Dedifferentiated amniotic fluid mesenchymal stem cell (primary cell): Measurements from ENCODE around the gene PCBP2.
"Not testable (repeated sequence)": the region's sequence is repeated elsewhere in the genome, so short reads cannot be mapped to it uniquely, and the experiment has no call there.

Experiments used
- DNase-seq: peaks from one replicate; pipeline ENCODE4 v3.0.0-alpha.2; 2016; ENCODE audit errors: extremely low spot score

PCBP2 gene

DNA sequence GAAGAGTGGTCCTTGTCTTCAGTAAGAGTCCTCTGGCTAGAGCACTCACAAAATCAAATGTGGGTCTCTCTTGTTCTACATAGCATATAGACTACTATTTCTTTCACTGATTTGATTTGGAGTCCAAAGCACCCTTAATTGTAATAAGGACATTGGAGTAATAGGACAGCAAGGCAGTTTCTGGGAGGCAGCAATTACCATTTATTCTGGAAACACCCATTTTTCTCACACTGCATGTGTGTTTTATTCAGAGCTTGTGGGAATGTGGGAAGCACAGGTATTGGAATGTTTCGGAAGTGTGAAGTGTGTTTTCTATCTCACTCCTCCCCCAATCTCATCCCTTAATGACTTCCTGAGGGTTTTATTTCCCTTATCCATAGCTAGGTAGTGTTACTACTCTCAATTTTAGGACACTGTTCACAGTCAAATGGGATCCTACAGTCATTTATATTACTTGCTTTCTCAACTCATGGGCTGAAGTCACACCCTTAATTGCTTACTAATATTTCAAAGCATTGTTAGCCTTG, 20.2 kb downstream of the PCBP2 start:
- DNase-seq = no peak

DNA sequence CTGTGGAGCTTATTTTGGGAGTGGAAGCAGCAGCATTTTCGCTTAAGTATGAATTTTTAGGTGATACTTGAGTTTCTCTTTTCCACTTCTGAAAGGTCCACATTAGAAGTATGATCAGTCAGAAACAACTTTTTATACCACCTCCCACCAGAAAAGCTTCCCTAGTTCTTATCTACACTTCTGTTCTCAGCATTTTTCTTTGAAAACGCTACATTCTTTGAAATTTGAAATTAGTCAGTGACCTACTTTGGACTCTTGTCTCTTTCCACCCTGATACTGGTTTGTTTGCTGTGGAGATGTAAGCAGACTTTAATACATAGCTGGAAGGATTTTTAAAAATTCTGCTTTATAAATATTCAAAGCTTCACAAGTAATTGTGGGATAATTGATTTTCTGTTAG, 22.2 kb downstream of the PCBP2 start:
- no peak for DNase-seq

DNA sequence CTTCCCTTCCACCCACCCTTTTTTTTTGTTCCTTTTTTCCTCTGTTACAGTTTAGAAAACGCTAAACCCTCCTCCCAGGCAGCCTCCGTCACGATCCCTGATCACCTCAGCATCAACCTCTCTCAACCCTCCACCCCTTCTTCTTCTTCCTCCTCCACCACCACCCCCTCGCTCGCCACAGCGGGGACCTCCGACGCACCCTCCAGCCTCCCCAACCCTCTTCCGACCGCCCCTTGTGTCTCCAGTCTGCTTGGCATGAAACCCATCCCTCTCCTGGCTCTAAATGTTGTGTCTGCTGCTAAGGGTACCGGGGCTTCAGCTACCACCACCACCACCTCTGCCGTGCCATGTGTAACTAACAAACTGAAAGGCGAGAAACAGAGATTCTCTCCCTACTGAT, 22.9 kb downstream of the PCBP2 start:
- no peak for DNase-seq

DNA sequence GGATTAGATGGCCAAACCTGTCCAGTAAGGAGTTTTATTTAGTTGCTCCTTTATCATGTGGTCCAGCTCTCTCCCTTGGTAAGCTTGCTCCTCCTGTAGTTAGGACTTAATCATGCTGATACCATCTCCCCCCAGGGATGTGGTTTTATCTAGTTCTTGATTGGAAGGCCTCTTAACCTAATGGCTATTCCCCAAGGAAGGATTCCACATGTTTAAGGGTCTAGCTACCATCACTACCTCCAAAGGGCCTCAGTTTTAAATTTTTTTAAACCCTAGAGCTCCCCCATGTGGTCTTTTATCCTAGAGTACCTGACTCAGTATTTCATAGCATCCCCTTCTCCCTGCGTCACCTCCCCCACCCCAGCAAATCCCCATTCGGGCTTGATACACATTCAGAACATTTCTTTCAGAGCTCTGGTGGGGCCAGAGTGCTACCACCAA, 24.9 kb downstream of the PCBP2 start:
- DNase-seq = no peak

DNA sequence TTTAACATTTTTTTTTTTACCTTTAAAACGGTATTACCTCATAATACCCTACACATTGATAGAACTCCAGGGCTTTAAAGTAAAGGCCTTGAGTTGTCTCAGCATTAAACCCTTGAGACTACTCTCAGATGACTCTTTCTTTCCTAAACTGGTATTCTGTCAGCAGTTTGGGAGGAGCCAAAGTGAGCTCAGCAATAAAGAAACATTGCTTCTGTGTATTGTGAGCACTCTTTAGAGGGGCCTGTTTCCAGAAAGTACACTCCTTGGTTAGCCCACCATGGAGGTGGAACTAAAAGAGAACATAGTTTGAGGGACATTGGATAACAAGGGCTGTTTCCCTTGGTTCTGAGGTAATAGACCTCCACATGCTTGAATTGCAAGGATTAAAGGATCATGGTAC, 27.0 kb downstream of the PCBP2 start:
- no peak for DNase-seq

DNA sequence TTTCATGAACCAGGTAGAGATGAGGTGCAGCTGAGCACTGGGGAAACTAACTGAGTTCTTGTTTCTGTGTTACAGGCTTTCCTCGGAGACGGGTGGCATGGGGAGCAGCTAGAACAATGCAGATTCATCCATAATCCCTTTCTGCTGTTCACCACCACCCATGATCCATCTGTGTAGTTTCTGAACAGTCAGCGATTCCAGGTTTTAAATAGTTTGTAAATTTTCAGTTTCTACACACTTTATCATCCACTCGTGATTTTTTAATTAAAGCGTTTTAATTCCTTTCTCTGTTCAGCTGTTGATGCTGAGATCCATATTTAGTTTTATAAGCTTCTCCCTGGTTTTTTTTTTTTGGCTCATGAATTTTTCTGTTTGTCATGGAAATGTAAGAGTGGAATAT, 27.4 kb downstream of the PCBP2 start:
- DNase-seq = no peak

DNA sequence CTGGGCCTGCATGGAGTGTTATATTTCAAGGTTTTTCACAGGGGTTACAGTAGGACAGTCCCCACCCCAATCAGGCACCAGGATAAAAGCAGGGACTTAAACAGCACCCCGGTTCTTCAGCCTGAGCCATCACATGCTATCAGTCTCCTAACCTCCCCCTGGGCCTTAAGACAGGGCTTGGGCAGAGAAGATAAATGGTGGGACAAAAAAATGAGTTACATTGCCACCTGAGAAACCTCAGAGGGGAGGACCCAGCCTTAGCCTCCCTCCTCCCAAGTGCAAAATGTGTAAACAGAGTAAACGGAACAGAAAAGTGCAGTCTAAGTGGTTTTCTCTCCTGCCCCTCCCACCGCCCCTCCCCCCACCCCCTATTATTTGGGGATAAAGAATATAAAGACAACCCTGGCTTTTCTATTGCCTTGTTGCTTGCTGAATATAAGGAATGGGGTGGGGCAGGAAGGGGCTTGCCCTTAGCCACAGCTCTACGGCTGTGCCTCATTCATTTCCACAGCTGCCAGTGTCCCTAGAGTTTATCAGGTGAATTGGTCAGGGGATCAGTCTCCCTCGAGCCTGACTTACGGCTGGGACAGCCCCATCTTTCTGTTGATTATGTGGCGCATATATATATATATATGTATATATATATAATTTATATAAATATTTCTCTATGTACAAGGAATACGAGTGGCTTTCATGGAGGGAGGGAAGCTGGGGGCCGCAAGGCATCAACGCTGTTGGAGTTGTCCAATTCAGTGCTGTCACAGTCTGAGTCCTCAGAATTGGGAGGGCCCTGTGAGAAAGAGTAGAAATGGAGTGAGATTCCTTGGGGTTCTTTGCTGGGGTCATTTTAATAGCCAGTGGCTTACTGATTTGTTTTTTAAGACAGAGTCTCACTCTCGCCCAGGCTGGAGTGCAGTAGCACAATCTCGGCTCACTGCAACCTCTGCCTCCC, 28.9 kb downstream of the PCBP2 start:
- no peak for DNase-seq

DNA sequence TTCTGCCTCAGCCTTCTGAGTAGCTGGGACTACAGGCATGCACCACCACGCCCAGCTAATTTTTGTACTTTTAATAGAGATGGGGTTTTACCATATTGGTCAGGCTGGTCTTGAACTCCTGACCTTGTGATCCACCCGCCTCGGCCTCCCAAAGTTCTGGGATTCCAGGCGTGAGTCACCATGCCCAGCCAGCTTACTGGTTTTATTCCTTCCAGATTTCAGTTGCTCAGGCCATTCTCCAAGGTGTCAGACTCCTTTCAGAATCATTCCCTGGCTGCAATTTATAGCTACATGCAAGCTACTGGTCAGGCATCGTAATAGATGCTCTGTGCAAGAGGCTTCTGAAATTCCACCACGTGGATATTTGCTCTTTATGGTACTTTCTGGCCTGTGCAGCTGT, 29.6 kb downstream of the PCBP2 start:
- not testable (repeated sequence) for DNase-seq

DNA sequence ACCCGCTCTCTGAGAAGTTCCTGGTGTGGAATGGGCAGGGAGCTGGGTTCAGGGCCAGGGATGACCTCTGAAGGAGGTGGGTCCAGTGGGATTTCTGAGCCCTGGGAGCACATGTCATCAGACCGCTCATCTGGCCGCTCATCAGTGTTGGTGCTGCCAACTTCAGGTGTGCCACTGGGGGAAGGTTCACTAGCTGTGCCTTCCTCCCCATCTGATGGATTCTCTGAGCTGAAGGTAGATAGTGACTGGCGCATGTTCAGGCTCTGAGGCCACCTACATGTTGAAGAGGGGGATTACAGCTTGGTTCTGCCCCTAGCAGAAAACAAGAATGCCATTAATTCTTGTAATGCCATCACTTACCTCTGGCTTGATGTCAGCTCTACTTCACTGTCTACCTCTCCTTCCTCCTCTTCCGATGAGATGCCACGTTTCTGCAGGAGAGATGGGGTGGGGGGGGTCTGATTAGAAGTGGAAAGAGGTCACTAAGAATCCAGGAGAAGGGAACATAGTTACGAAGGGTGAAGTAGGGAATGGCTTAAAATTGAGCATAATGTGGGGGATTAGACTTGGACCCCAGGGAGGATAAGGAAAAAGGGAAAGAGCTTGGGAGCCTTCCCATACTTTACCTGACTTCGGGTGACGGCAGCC, 30.2 kb downstream of the PCBP2 start:
- no peak for DNase-seq

DNA sequence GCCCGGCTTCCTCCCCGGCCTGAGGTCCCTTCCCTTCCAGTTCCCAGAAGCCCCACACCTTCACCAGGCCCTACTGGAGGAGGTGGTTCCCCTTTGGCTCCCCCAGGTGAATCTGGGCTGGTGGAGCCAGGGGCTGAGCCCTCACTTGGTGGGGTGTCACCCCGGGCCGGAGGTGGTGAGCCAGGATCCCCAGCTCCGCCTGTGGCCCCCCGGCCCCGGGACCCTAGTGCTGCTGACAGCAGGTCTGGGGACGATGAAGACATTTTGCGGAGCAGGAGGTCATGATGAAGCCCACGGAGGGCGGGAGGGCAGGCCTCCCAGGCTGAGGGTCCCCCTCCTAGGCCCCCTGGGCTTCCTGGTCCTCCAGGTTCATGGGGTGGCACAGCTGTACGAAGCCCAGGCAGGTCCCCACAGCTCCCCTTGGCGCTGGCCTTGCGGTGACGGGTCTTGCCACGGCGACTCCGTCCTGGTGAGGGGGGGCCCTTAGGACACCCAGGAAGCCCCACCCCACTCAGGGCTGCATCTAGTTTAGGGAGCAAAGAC, 30.8 kb downstream of the PCBP2 start:
- DNase-seq = no peak

DNA sequence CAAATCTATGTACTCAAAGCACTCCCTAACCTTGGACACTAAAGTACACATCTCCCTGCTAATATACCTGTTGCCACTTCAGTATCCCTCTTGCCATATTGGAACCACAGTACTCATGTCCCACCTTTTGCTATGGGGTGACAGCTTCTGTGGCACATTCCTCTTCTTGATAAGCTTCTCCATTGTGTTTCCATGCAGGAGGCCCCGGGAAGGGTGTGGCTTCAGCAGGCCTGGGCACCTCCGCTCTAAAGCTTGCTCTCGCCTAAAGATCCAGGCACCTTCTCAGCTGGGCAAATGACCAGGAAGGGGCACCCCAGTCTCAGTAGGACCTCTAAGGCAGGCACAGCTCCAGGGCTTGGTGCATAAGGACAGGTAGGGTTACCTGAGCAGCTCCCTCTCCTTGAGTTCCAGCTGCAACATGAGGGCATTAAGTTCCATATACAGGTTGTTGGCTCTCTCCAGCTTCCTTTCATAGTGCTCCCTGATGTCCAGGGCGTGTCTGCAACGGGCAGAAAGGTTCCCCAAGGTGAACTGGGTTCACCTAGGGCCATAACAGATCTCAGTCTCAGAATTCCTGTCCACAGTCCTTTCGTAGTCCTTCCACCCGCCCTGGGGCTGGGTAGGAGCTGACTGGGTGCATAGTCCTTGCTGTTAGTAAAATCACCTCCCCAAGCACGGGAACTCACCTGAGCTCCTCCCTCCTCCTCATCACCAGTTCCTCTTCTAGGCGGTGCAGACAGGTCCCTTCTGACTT, 31.5 kb downstream of the PCBP2 start:
- no peak for DNase-seq

DNA sequence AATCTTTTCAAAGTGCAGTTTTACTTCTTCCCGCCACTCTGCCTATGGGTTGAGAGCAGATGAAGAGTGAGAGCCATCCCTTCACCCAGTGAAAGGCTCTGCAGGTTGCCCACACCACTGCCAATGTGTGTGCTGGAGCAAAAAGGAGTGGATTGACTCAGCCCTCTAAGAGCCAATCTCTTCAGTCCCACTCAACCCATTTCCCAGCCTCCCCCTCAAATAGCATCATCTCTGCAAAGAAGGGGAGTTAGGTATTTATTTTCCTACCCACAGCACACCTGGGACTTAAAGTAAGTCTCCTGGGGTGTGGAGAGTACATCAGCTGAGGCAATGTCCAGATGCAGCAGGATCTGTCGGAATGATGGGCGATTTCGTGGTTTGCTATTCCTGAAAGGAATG, 32.1 kb downstream of the PCBP2 start:
- no peak for DNase-seq

DNA sequence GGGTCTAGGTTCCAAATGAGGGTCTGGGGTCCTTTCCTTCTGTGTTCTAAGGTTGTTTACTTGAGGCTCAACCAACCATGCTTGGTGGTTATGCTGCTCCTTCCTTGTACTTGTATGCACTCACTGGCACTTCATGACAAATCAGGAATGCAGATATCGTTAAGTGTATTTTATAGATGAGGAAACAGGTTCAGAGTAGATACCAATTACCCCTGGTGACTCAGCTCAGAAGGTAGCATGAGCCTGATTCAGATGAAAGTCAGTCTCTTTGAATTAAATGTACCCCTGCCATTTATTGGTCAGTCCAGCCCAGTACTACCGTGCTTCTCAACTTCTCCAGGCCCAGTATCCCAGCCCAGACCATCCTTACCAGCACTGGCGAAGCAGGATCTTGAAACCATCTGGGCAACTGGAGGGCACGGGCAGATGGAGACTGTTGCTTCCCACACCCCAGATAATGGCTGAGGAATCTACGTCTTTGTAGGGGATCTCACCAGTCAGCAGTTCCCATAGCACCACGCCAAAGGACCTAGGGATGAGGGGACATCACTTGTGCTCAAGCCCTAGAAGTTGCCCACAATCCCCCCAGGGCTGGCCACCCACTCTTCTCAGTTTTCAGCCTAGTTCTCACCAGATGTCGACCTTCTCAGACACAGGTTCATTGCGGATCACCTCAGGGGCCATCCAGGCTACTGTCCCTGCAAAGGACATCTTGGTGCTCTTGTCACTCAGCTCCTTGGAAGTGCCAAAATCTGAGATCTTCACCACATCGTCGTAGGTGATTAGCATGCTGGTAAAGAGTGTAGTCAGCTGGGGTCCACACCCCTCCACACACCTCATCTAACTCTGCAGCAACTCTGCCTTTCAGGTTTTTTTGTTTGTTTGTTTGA, 33.0 kb downstream of the PCBP2 start:
- DNase-seq = no peak

DNA sequence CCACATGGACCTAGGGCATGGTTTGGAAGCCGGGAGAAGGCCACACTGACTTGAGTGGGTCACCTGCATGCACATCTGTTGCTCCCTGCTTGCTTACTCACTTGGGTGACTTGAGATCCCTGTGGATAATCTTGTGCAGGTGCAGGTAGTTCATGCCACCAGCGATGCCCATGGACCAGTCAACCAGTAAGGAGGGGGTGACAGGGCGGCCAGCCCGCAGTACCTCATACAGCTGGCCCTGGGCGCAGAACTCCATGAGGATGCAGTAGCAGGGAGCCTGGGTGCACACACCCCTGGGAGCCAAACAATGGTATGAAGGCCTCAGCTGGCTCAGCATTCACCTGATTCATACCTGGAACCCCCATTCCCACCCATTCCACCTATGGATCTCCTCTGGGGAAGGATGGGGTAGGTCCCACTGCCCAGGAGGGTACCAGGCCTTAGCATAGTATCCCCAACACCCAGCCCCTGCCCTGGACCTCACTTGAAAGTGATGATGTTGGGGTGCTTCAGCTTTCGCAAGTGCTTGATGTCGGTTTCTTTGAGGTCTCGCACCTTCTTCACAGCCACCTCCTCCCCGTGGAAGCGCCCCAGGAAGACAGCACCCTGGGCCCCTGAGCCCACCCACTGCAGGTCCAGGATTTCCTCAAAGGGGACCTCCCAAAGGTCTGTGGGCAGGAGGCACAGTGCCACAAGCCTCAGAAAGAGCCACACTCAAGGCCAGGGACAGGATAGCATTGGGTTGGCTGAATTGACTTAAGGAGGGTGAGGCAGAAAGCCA, 34.2 kb downstream of the PCBP2 start:
- no peak for DNase-seq

DNA sequence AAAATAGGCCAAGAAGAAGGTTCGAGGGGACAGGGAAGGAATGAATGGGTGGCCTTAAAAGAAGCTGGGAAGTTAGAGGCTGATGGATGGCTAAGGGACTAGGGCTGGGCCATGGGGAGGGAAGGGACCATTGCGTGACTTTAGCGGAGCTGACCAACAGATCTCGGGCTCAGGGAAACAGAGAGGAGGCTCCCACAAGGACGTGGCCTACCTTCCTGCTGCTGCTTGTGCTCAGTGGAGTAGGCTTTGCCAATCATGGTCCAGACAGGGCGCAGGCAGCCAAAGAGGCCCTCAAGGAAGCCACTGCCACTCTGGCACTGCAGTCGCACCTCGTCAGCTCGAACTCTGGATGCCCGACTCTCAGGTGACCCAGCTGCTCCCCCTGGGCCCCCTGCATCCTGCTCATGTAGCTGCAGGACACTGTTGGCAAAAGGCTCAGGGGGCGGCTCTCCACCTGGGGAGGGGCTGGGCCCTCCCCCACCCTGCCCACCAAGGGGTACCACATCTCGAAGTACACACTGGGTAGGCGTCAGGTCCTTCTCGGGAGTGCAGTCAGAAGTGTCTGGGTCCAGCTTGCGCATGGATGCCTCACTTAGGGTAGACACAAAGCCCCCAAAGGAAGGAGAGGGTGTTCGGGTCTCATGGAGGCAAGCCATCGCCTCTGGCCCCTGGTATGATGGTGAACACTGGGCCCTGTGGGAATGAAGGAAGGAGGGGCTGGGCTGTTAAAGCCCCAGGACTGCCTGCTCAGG, 35.0 kb downstream of the PCBP2 start:
- no peak for DNase-seq

DNA sequence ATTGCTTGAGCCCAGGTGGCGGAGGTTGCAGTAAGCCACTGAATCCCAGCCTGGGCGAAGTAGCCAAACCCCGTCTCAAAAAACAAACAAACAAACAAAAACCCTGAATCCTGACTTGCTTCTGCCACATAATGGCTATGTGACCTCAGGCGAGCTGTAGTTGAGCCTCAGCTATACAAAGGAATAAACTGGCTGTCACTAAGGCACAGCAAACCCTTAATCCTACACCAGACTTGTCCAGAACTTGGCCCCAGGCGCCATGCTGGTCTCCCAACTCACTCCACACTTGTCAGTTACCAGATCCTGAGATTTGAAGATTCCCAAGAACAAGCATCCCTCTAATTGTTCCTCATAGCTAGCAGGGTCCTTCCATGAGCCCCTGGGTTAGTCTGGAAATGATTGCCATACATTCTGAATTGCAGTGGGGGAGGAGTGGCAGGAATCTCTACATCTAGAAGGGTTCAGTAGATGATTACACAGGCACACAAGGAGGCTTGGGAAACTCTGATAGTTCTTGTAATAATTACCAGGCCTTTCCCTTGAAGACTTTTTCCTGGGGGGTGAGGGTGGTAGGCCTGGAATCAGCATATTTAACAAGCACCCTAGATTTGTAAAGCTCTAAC, 37.5 kb downstream of the PCBP2 start:
- no peak for DNase-seq

DNA sequence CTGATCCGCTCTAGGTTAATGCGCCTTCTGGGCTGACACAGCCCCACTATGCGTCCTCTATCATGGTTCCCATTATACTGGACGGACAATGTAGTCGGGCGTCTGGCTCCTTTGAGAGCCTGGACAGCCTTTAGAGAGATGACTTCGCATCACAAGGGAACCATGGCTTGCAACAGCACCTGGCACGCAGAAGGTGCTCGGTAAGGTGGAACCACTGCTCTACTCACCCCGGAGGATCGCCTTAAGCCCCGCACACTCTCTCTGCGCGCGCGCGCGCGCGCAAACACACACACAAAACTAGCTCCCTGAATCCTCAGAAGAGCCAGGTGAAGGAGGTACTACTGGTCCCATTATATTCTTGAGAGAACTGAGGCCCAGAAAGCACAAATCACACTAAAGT, 40.3 kb downstream of the PCBP2 start:
- no peak for DNase-seq

DNA sequence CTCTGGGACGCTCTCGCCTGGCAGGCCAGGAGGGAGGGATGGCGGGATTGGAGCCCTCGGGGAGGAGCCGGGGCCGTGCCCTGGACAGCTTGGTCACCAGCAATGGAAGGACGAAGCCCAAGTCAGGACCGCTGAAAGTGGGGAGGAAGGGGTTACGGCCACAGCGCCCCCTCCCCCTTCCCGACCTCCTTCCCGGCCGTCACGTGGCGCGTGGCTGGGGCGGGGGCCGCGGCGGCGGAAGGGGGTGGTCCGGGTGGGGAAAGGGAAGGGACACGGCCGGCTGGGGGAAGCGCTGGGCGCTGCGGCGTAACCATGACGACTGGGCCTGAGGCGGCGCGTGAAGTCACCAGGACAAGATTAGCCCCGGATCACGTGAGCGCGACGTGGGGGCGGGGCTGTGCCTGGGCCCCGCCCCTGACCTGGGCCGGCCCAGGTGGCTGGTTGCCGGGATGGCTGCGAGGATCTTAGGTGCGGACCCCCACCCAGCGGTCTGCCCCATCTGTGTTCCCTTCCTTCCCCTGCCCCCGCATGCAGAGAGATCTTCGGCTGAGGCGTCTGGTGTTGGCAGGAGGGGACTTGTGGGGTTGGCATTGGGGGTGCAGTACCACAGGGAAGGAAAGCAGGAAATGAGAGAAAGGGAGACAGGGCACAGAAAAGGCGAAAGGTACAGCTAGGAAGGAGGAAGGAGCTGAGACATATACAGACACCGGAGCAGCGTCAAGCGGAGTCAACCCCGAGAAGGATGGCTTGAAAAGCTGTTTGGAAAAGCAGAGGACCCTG, 41.1 kb downstream of the PCBP2 start:
- peak; percentile 81 for DNase-seq
